Suprapubic skin (tissue), 3 donors: Measurements from ENCODE around the gene AIM2.

Source experiments
- CTCF ChIP-seq, 2 donors: fragments of 200-600 bp in 1 of 2; fragments of 450-650 bp in 1 of 2; sonication (generic) in 1 of 2; IDR thresholded peaks; one replicate each; pipeline ENCODE4 v1.5.1; 2016 to 2019; ENCODE audit warnings: antibody characterized with exemption in 2 of 2, mild to moderate bottlenecking in 1 of 2, moderate library complexity in 1 of 2
- EP300 ChIP-seq: sonication (generic); formaldehyde crosslinking; IDR thresholded peaks from one replicate; pipeline ENCODE4 v1.6.1; 2017; ENCODE audit warnings: antibody characterized with exemption

- TF ChIP-seq EP300 (no peak), CTCF (IDR thresholded peaks at IDR 0.05) (no peak)
Observed at GRCh38 chr1:159014851-159015250, 61.7 kb downstream of the AIM2 start.
